AG08396 (cell line): ENCODE data around the gene MYOZ3.
A peak's percentile ranks its signal among the peaks of the same experiment; 100 is the strongest.

Source experiments
- DNase-seq: peaks from one replicate; pipeline ENCODE4 v3.0.0; 2012; ENCODE audit warnings: low spot score, mixed read lengths

Gene MYOZ3

GRCh38 chr5:150700594-150701377 lies 39.7 kb downstream of the MYOZ3 start, which contains the start of gene RBM22:
Gene RBM22, minus strand, starts transcription at chr5:150701062. Its CDS starts 77 bp downstream, at chr5:150700985.
- DNase-seq: peak; percentile 86

GRCh38 chr5:150703762-150704161 lies 42.7 kb downstream of the MYOZ3 start:
- DNase-seq: no peak

GRCh38 chr5:150706776-150707390 lies 45.8 kb downstream of the MYOZ3 start:
- DNase-seq: no peak

GRCh38 chr5:150710165-150710564 lies 49.1 kb downstream of the MYOZ3 start:
- no peak for DNase-seq

GRCh38 chr5:150723845-150724244 lies 62.8 kb downstream of the MYOZ3 start:
- no peak for DNase-seq
